Measurements from ENCODE around the gene DENND2C.
"Not testable (repeated sequence)": the region's sequence is repeated elsewhere in the genome, so short reads cannot be mapped to it uniquely, and the experiment has no call there.

Gene DENND2C

GRCh38 chr1:114597949-114598348 lies 71.9 kb downstream of the DENND2C start:
- no peak for DNase-seq (ENCODE audit: low read depth)

GRCh38 chr1:114595602-114596001 lies 74.2 kb downstream of the DENND2C start:
- DNase-seq (ENCODE audit: low read depth), result no peak

- DNase-seq (ENCODE audit: low read depth), result no peak
Measured at GRCh38 chr1:114594046-114594445, 75.8 kb downstream of the DENND2C start.

GRCh38 chr1:114589122-114589521 lies 80.7 kb downstream of the DENND2C start:
- DNase-seq (ENCODE audit: low read depth), result no peak

- no peak for DNase-seq (ENCODE audit: low read depth)
Measured at GRCh38 chr1:114588196-114588689, 81.6 kb downstream of the DENND2C start.

- no peak for DNase-seq (ENCODE audit: low read depth)
Measured at GRCh38 chr1:114587203-114587991, 82.5 kb downstream of the DENND2C start.

GRCh38 chr1:114586513-114587047 lies 83.3 kb downstream of the DENND2C start:
- DNase-seq (ENCODE audit: low read depth), result no peak

- no peak for DNase-seq (ENCODE audit: low read depth)
Measured at GRCh38 chr1:114585231-114585630, 84.6 kb downstream of the DENND2C start.

- peak; percentile 93 for DNase-seq (ENCODE audit: low read depth)
Measured at GRCh38 chr1:114581335-114582287, 88.2 kb downstream of the DENND2C start, which contains the start of gene BCAS2. TSS of gene BCAS2 (minus strand) at chr1:114581615. CDS start at chr1:114581591, 24 bp downstream.

- DNase-seq (ENCODE audit: low read depth), result no peak
Measured at GRCh38 chr1:114574365-114574764, 95.5 kb downstream of the DENND2C start.

- no peak for DNase-seq (ENCODE audit: low read depth)
Measured at GRCh38 chr1:114564141-114564540, 105.7 kb downstream of the DENND2C start.

- not testable (repeated sequence) for DNase-seq (ENCODE audit: low read depth)
Measured at GRCh38 chr1:114562978-114563510, 106.8 kb downstream of the DENND2C start.

GRCh38 chr1:114561333-114561732 lies 108.5 kb downstream of the DENND2C start:
- DNase-seq (ENCODE audit: low read depth), result no peak

GRCh38 chr1:114559356-114559755 lies 110.5 kb downstream of the DENND2C start:
- DNase-seq (ENCODE audit: low read depth), result no peak

GRCh38 chr1:114558544-114558943 lies 111.3 kb downstream of the DENND2C start:
- DNase-seq (ENCODE audit: low read depth), result no peak

- DNase-seq (ENCODE audit: low read depth), result no peak
Measured at GRCh38 chr1:114554577-114554976, 115.3 kb downstream of the DENND2C start.

- no peak for DNase-seq (ENCODE audit: low read depth)
Measured at GRCh38 chr1:114552106-114552639, 117.7 kb downstream of the DENND2C start.

- no peak for DNase-seq (ENCODE audit: low read depth)
Measured at GRCh38 chr1:114551400-114551799, 118.4 kb downstream of the DENND2C start.

- DNase-seq (ENCODE audit: low read depth), result no peak
Measured at GRCh38 chr1:114550336-114550735, 119.5 kb downstream of the DENND2C start.

- DNase-seq (ENCODE audit: low read depth), result no peak
Measured at GRCh38 chr1:114549137-114549536, 120.7 kb downstream of the DENND2C start.

- DNase-seq (ENCODE audit: low read depth), result no peak
Measured at GRCh38 chr1:114547076-114547475, 122.8 kb downstream of the DENND2C start.

GRCh38 chr1:114545796-114546195 lies 124.1 kb downstream of the DENND2C start:
- no peak for DNase-seq (ENCODE audit: low read depth)
